Glutamatergic neuron (in vitro differentiated cells): ENCODE results near the gene ZNF469. TPM values are rescaled to one million over a fixed set of nuclear protein-coding genes. Genes with fewer than 3 reads are reported as not detected.

Experiments
- DNase-seq: peaks from one replicate; pipeline ENCODE4 v3.0.0; 2022
- H3K27ac Mint-ChIP-seq: one replicate; pipeline ENCODE4 v1.8.0; 2020; ENCODE audit warnings: mild to moderate bottlenecking, mixed read lengths, inconsistent platforms; ENCODE audit not compliant: unreplicated experiment
- H3K27me3 Mint-ChIP-seq: one replicate; pipeline ENCODE4 v1.8.0; 2020; ENCODE audit warnings: mild to moderate bottlenecking, moderate library complexity, mixed read lengths, inconsistent platforms; ENCODE audit not compliant: unreplicated experiment
- H3K36me3 Mint-ChIP-seq: one replicate; pipeline ENCODE4 v1.8.0; 2020; ENCODE audit warnings: mild to moderate bottlenecking, mixed read lengths, inconsistent platforms; ENCODE audit not compliant: unreplicated experiment
- H3K4me1 Mint-ChIP-seq: one replicate; pipeline ENCODE4 v1.8.0; 2020; ENCODE audit warnings: mild to moderate bottlenecking, low read depth, mixed read lengths, inconsistent platforms; ENCODE audit not compliant: unreplicated experiment
- H3K4me3 Mint-ChIP-seq: one replicate; pipeline ENCODE4 v1.8.0; 2020; ENCODE audit warnings: mild to moderate bottlenecking, mixed read lengths, inconsistent platforms; ENCODE audit not compliant: unreplicated experiment
- H3K9me3 Mint-ChIP-seq: one replicate; pipeline ENCODE4 v1.8.0; 2020; ENCODE audit warnings: mild to moderate bottlenecking, moderate library complexity, mixed read lengths, inconsistent platforms; ENCODE audit not compliant: unreplicated experiment
- total RNA-seq: library from RNA; stranded (reverse); fragmentation: NEBNext Ultra II Directional; extraction: Animal tissue kit (Norgen Biotek cat#: 25700); gene quantifications from one replicate; pipeline ENCODE4 v1.2.1, GENCODE V29; 2021; ENCODE audit not compliant: unreplicated experiment
- TF ChIP-seq, protein P1 (sequence below): fragments of 200-600 bp; sonication (generic); IDR thresholded peaks from one replicate; pipeline ENCODE4 v1.5.0; 2021; ENCODE audit not compliant: partially characterized antibody, unreplicated experiment

The ZNF469 gene
- total RNA-seq, 1 donor from 2014 or later: 0.56 TPM

DNA sequence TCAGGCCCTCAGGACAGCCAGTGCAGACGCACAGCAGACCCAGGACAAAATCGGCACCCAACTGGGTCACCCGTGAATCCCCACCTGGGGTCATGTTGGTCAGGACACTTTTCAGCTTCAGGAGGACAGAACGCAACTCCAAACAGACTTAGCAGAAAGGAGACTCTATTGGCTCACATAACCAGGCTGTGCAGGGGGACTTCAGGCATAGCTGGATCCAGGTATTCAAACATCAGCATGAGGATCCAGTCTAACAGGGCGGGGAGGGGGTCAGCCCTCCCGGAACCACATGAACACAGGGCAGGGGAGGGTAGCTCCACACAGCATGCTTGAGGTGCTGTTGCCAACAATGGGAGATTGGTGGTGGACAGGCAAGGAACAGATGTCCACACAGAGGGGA is 22.0 kb downstream of the ZNF469 start:
- no peak overlapping the region for H3K4me3 Mint-ChIP-seq
- H3K4me1 Mint-ChIP-seq: peaks cover 4% of the 10 kb centered on the region
- no peaks in the 10 kb centered on the region for H3K36me3 Mint-ChIP-seq

DNA sequence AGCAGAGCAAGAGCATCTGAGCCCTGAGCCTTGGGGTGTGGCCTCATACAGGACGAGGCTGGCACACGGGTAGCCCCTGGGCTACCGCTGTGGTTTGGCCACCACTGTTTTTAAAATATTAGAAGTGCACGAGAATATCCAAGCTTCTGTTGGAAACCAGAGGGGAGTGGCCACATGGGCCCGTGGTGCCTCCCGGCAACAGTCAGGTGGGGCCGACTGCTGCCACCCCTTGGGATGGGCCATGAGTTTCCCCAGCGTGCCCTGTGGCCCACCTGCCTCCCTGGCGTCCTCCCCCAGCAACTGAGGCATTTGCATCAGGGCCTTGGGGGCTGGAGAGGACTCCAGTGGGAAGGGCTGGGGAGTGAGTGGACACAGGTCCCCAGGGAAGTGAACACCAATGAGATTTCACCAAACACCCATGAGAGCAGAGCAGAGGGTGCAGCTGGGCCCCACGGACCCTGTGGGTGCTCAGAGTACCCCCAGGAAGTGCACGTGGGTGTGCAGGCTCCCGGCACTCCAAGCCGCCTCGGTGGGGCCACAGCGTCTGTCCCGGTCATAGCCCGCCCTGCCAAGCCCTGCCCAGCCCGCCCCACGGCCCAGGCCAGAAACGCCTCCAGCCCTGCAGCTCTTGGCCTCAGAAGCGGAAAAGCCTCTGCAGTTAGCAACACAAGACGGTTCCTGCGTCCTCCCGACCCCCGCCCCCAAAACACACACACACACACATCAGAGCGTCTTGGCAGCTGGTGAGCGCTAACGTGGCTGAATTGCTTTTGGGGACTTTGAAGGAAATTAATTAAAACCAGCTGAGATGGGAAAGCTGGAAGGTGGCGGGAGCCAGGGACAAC is 22.7 kb downstream of the ZNF469 start:
- Mint-ChIP-seq H3K4me3 (no peak overlapping the region), H3K27ac (no peak overlapping the region)
- TF ChIP-seq, protein P1, sequence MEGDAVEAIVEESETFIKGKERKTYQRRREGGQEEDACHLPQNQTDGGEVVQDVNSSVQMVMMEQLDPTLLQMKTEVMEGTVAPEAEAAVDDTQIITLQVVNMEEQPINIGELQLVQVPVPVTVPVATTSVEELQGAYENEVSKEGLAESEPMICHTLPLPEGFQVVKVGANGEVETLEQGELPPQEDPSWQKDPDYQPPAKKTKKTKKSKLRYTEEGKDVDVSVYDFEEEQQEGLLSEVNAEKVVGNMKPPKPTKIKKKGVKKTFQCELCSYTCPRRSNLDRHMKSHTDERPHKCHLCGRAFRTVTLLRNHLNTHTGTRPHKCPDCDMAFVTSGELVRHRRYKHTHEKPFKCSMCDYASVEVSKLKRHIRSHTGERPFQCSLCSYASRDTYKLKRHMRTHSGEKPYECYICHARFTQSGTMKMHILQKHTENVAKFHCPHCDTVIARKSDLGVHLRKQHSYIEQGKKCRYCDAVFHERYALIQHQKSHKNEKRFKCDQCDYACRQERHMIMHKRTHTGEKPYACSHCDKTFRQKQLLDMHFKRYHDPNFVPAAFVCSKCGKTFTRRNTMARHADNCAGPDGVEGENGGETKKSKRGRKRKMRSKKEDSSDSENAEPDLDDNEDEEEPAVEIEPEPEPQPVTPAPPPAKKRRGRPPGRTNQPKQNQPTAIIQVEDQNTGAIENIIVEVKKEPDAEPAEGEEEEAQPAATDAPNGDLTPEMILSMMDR: no peak

More for the DNA sequence above, 22.0 kb downstream of the ZNF469 start:
- TF ChIP-seq, protein P1: no peak
- Mint-ChIP-seq H3K27me3 (peaks cover 6% of the 10 kb centered on the region), H3K9me3 (peaks cover 6% of the 10 kb centered on the region), H3K27ac (no peak overlapping the region)
- DNase-seq: no peak

DNA sequence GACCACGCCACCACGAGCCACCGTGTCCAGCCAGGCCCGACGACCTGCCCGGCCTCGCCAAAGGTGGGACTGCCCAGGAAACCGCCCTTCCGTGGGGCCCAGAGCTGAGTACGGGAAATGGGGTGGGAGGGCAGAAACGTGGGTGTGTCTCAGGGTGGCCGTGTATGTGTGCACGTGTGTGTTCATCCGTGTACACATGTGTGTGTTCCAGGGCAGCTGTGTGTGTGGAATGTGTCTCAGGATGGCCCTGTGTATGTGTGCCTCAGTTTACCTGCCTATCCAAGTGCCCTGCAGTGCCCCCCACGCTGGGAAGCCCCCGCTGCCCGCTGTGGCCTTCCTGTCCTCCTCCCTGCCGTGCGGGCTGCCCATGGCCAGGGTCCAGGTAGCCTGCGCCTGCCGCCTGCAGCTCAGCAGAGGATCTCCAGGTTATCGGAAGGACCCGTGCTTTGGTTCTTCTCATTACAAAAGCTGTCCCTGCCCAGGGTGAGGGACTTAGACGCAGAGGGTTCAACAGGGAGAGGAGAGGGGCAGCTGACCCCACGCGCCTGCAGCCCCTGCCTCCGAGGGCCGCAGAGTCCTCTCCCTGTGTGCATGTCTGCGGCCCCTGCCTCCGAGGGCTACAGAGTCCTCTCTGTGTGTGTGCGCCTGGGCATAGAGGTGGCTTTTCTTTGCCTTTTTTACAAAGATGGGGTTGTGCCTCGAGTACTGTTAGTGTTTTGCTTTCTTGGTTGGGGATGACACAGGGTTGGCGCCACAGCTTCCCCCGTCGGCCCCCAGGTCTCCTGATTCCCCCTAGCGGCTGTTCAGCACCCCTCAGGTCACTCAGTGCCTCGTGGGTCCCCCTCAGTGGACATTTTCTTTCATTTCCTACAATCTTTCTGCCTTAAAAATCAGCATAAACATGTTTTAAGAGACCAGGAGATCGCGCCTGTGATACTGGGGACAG is 23.6 kb downstream of the ZNF469 start:
- Mint-ChIP-seq H3K27ac (no peak overlapping the region), H3K27me3 (peaks cover 8% of the 10 kb centered on the region), H3K4me1 (peaks cover 4% of the 10 kb centered on the region), H3K36me3 (no peaks in the 10 kb centered on the region), H3K4me3 (no peak overlapping the region), H3K9me3 (peaks cover 9% of the 10 kb centered on the region)
- TF ChIP-seq, protein P1: no peak
- DNase-seq: no peak

More for the DNA sequence above, 22.7 kb downstream of the ZNF469 start:
- no peaks in the 10 kb centered on the region for H3K36me3 Mint-ChIP-seq
- H3K4me1 Mint-ChIP-seq: peaks cover 4% of the 10 kb centered on the region
- DNase-seq: no peak
- peaks cover 6% of the 10 kb centered on the region for H3K27me3 Mint-ChIP-seq
- H3K9me3 Mint-ChIP-seq: peaks cover 9% of the 10 kb centered on the region

DNA sequence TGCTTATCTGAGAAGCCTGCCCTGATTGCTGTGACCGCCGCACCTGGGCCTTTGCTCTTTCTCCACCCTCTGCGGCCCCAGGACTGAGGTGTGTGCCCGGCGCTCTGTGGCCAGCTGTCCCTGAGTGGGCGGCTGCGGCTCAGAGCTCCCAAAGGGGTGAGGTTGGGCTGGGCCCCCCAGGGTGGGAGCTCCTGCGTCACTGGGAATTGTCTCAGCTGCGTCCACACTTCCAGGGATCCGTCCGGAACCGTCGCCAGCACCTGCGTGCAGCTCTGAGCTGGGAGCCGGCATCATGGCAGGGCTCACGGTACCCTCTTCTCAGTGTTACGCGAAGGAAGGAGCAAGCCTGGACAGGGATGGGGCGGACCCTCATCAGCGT is 24.3 kb downstream of the ZNF469 start:
- peaks cover 6% of the 10 kb centered on the region for H3K27me3 Mint-ChIP-seq
- TF ChIP-seq, protein P1: no peak
- H3K27ac Mint-ChIP-seq: no peak overlapping the region
- H3K9me3 Mint-ChIP-seq: peaks cover 9% of the 10 kb centered on the region
- H3K36me3 Mint-ChIP-seq: no peaks in the 10 kb centered on the region
- DNase-seq: no peak
- peaks cover 4% of the 10 kb centered on the region for H3K4me1 Mint-ChIP-seq
- H3K4me3 Mint-ChIP-seq: no peak overlapping the region
